GM19099 (cell line): Measurements from ENCODE around the gene SCN7A.

Experiments used
- POLR2A ChIP-seq: IDR thresholded peaks from 3 replicates; pipeline ENCODE4 v1.6.1; 2011; ENCODE audit warnings: low read depth; ENCODE audit not compliant: insufficient read length; ENCODE audit errors: extremely low read depth

The SCN7A gene

DNA sequence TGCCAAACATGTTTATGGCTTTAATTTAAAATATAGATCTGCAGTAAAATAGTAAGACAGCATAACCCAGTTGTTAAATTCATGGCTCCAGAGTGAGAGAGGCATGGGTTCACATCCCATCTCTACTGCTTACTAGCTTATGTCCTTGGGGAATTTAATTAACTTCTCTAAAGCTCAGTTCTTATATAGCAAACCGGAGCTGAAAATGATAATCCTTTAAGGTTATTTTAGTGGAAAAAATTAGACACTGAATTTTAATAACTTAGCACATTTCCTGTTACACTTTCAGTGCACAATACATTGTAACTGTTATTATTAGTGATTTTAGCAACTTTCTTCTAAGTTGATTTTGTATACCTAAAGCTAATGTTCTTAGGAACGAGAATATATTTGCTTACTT, 133.1 kb downstream of the SCN7A start:
- TF ChIP-seq POLR2A = no peak

DNA sequence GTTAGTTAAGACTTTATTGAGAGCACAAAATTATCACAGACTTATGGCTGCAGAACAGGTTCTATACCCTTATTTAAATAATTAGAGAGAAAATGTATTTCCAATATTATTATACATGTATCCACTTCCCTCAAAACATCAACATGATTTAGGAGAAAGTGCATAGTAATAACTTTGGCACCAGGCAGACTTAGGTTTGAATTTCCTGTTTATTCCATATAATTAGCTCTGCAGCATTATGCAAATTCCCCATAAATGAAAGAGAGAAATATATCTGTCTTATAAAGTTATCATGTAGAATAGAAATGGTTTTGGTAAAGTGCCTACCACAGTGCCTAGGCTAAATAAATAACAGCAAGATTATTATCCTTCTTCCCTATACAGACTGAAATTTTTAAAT, 133.6 kb downstream of the SCN7A start:
- TF ChIP-seq POLR2A = no peak

DNA sequence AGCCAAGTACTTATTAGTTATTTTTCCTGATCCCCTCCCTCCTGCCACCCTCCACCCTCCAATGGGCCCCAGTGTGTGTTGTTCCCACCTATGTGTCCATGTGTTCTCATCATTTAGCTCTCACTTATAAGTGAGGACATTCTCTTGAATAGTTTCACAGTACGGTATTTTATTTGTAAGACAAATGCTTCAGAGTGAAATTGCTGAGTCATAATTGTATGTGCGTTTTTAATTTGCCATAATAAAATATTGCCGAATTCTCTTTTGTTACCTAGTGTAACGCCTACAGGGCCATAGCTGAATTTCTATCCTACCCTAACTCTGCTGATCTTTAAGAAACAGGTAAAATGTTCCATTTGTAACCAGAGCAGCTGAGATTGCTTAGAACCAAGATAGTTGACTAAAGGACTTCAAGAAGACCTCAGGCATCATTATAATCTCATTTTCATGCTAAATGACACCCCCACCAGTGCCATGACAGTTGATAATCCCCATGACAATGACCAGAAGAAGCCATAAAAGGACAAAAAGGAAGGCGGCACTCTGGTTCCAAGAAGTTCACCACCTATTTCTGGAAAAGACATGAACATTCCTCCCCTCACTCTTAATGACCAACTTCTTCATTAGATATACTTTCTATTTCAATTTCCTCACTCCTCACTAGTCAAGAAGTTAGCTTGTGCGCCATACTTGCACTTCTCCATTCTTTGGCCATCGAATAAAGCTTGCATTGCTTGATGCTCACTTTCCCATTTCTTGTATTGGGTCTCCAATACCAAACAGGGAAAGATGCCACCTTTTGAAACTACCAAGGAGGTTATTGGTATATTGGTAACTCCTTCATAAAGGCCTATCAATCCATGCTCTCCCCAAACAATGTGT, 136.7 kb downstream of the SCN7A start:
- TF ChIP-seq POLR2A = no peak
